SK-N-SH (cell line): ENCODE measurements around the gene CACNA1H. TPM values are rescaled to one million over a fixed set of nuclear protein-coding genes. Genes with fewer than 3 reads are reported as not detected.

Experiments used
- CTCF ChIA-PET: fragments of 300-600, 350-600 bp; formaldehyde crosslinking; extraction: SDS; loops from one replicate; lab custom pipeline; 2021; lab: Yijun Ruan, JAX
- POLR2A ChIA-PET: fragments of 350-600 bp; sonication (Branson Sonifier 250); formaldehyde crosslinking; extraction: SDS; loops from one replicate; lab custom pipeline; 2020; ENCODE audit warnings: antibody characterized with exemption, inconsistent platforms; lab: Yijun Ruan, JAX
- DNase-seq: peaks from one replicate; pipeline ENCODE4 v3.0.0; 2012
- H2AFZ ChIP-seq: fragments of 200-600 bp; sonication (generic); 2 replicates; pipeline ENCODE4 v1.8.1; 2016; ENCODE audit warnings: antibody characterized with exemption, mild to moderate bottlenecking, low read depth
- H3F3A ChIP-seq: fragments of 200-600 bp; sonication (generic); replicated peaks from 2 replicates; pipeline ENCODE3; 2016; ENCODE audit warnings: antibody characterized with exemption, mild to moderate bottlenecking; ENCODE audit not compliant: insufficient read depth
- H3K27ac ChIP-seq, 2 experiments: fragments of 200-500 bp in 1 of 2; fragments of 200-600 bp in 1 of 2; sonication (Bioruptor generic) in 1 of 2; sonication (generic), shearing (Covaris generic) in 1 of 2; 2 replicates each; pipeline versions ENCODE4 v1.5.1 to v1.6.1; 2014 to 2016; ENCODE audit warnings: low read depth in 2 of 2, inconsistent platforms in 1 of 2, low read length in 1 of 2, mild to moderate bottlenecking in 1 of 2, mixed read lengths in 1 of 2
- H3K27me3 ChIP-seq: fragments of 200-600 bp; sonication (generic), shearing (Covaris generic); 2 replicates; pipeline ENCODE4 v1.6.1; 2016; ENCODE audit warnings: mixed run types; ENCODE audit not compliant: insufficient read depth
- H3K36me3 ChIP-seq, 2 experiments: fragments of 200-500 bp in 1 of 2; fragments of 200-600 bp in 1 of 2; sonication (Bioruptor generic) in 1 of 2; sonication (generic) in 1 of 2; replicated peaks in 1 of 2; 2 replicates each; pipeline versions ENCODE3 to v1.5.1; 2014 to 2016; ENCODE audit warnings: low read length in 1 of 2, mild to moderate bottlenecking in 1 of 2; ENCODE audit not compliant: insufficient read depth in 2 of 2, control insufficient read depth in 1 of 2
- H3K4me1 ChIP-seq, 2 experiments: fragments of 200-500 bp in 1 of 2; fragments of 200-600 bp in 1 of 2; sonication (Bioruptor generic) in 1 of 2; sonication (generic), shearing (Covaris generic) in 1 of 2; 2 replicates each; pipeline versions ENCODE4 v1.5.1 to v1.6.1; 2014 to 2016; ENCODE audit warnings: low read depth in 1 of 2, low read length in 1 of 2, mixed run types in 1 of 2; ENCODE audit not compliant: insufficient read depth in 2 of 2, control insufficient read depth in 1 of 2
- H3K4me2 ChIP-seq: fragments of 200-600 bp; sonication (generic), shearing (Covaris generic); 2 replicates; pipeline ENCODE4 v1.6.1; 2017; ENCODE audit warnings: mixed run types
- H3K4me3 ChIP-seq, 2 experiments: fragments of 200-500 bp in 1 of 2; fragments of 200-600 bp in 1 of 2; sonication (Bioruptor generic) in 1 of 2; sonication (generic), shearing (Covaris generic) in 1 of 2; 2 replicates each; pipeline versions ENCODE4 v1.5.1 to v1.8.1; 2014 to 2016; ENCODE audit warnings: low read depth in 2 of 2, inconsistent platforms in 1 of 2, low read length in 1 of 2, mild to moderate bottlenecking in 1 of 2, mixed read lengths in 1 of 2, moderate library complexity in 1 of 2
- H3K79me2 ChIP-seq: fragments of 200-600 bp; sonication (generic); 2 replicates; pipeline ENCODE4 v1.8.1; 2017; ENCODE audit warnings: mild to moderate bottlenecking; ENCODE audit not compliant: insufficient read depth
- H3K9ac ChIP-seq: fragments of 200-600 bp; sonication (generic); 2 replicates; pipeline ENCODE4 v1.6.1; 2017; ENCODE audit warnings: mixed run types
- H3K9me2 ChIP-seq: fragments of 200-600 bp; sonication (generic); 2 replicates; pipeline ENCODE4 v1.6.1; 2017; ENCODE audit warnings: mixed run types
- H3K9me3 ChIP-seq: fragments of 200-600 bp; sonication (generic); 2 replicates; pipeline ENCODE4 v1.6.1; 2017; ENCODE audit warnings: mixed run types, mild to moderate bottlenecking, moderate library complexity
- H4K20me1 ChIP-seq: fragments of 200-600 bp; sonication (generic); 2 replicates; pipeline ENCODE4 v1.6.1; 2017; ENCODE audit warnings: mild to moderate bottlenecking, mixed run types; ENCODE audit not compliant: insufficient read depth
- CHD2 ChIP-seq: fragments of 150-350 bp; IDR thresholded peaks from 2 replicates; pipeline ENCODE4 v1.6.1; 2018; ENCODE audit warnings: low read length; ENCODE audit not compliant: partially characterized antibody
- ELF1 ChIP-seq: IDR thresholded peaks from 2 replicates; pipeline ENCODE4 v1.4.0; 2012
- FOSL2 ChIP-seq: IDR thresholded peaks from 2 replicates; pipeline ENCODE4 v1.4.0; 2012; ENCODE audit warnings: low read depth, mild to moderate bottlenecking, moderate library complexity, borderline replicate concordance
- FOXJ3 ChIP-seq: sonication (generic); formaldehyde crosslinking; IDR thresholded peaks from 2 replicates; pipeline ENCODE4 v1.5.1; 2020; ENCODE audit warnings: mild to moderate bottlenecking, missing genetic modification reagents
- FOXM1 ChIP-seq: IDR thresholded peaks from 2 replicates; pipeline ENCODE4 v1.4.0; 2012; ENCODE audit warnings: low read depth, mild to moderate bottlenecking
- GATA2 ChIP-seq: sonication (generic); formaldehyde crosslinking; IDR thresholded peaks from 2 replicates; pipeline ENCODE4 v1.5.0; 2020; ENCODE audit warnings: mild to moderate bottlenecking, missing genetic modification reagents
- IRF3 ChIP-seq: fragments of 150-350 bp; IDR thresholded peaks from 2 replicates; pipeline ENCODE4 v1.6.1; 2016; ENCODE audit warnings: mild to moderate bottlenecking, low read depth, low read length
- POLR2AphosphoS5 ChIP-seq: IDR thresholded peaks from 2 replicates; pipeline ENCODE4 v1.6.1; 2012; ENCODE audit warnings: low read depth, low read length
- RAD21 ChIP-seq: IDR thresholded peaks from 2 replicates; pipeline ENCODE4 v1.6.1; 2012; ENCODE audit warnings: mild to moderate bottlenecking, low read length
- RCOR1 ChIP-seq: fragments of 150-350 bp; IDR thresholded peaks from 2 replicates; pipeline ENCODE4 v1.6.1; 2017; ENCODE audit warnings: antibody characterized with exemption, low read length
- RFX5 ChIP-seq: IDR thresholded peaks from 2 replicates; pipeline ENCODE4 v1.6.1; 2012; ENCODE audit warnings: mild to moderate bottlenecking, improper control_type of control experiment, low read length
- SIN3A ChIP-seq: IDR thresholded peaks from 2 replicates; pipeline ENCODE4 v1.6.1; 2012; ENCODE audit warnings: low read depth, mild to moderate bottlenecking, low read length, moderate library complexity, borderline replicate concordance
- TEAD4 ChIP-seq: IDR thresholded peaks from 2 replicates; pipeline ENCODE4 v1.4.0; 2012; ENCODE audit warnings: mild to moderate bottlenecking, borderline replicate concordance; ENCODE audit not compliant: insufficient read depth
- YY1 ChIP-seq: IDR thresholded peaks from 2 replicates; pipeline ENCODE4 v1.4.0; 2012; ENCODE audit warnings: low read depth, mild to moderate bottlenecking
- ZBTB33 ChIP-seq: IDR thresholded peaks from 2 replicates; pipeline ENCODE4 v1.4.0; 2012; ENCODE audit warnings: low read depth, borderline replicate concordance
- WGBS: methylation state at CpG from one replicate; pipeline ENCODE4 v1.1.6; 2017; ENCODE audit warnings: low lambda C conversion rate; 5-methylcytosine and 5-hydroxymethylcytosine counted together
- polyA plus RNA-seq, 3 experiments: library from polyadenylated mRNA; depleted of rRNA; stranded (reverse); fragments of >200 nt; gene quantifications; 2 replicates each; pipeline ENCODE4 v1.2.3, GENCODE V29; 2012
- TF ChIP-seq, protein P1 (sequence below): IDR thresholded peaks from 2 replicates; pipeline ENCODE4 v1.4.0; 2012; ENCODE audit warnings: low read depth
- TF ChIP-seq, protein P2 (sequence below): IDR thresholded peaks from 2 replicates; pipeline ENCODE4 v1.6.1; 2012; ENCODE audit warnings: mild to moderate bottlenecking, low read depth, low read length, moderate library complexity
- TF ChIP-seq, protein P3 (sequence below): fragments of 200-600 bp; sonication (generic); IDR thresholded peaks from 2 replicates; pipeline ENCODE4 v1.6.1; 2017; ENCODE audit warnings: antibody characterized with exemption, mild to moderate bottlenecking, moderate library complexity

CACNA1H gene
- polyA plus RNA-seq, 1 of the 3 experiments (the other 2 are of a cell fraction): not detected

DNA sequence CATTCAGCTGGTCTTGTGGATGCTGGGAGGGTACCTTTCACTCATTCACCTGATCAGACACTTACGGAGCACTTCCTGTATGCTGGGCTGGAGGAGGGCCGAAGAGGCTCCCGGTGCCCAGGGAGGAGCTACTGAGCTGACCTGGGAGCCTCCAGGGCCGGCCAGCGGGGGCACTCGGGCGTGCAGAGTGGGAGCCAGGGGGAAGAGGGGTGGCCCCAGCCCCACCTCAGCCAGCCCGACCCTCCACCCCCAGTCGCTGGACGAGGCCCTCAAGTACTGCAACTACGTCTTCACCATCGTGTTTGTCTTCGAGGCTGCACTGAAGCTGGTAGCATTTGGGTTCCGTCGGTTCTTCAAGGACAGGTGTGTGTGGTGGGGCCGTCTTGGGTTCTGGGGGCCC is 61.8 kb downstream of the CACNA1H start:
- H3K9me2 ChIP-seq: no peaks in the 10 kb centered on the region
- H3K79me2 ChIP-seq: no peaks in the 10 kb centered on the region
- 14% methylated on average over 8 of the region's 16 CpGs for WGBS
- H3K27ac ChIP-seq: no peak overlapping the region
- H3K9me3 ChIP-seq: no peaks in the 10 kb centered on the region
- POLR2A ChIA-PET: no interaction called here
- no peak overlapping the region for H2AFZ ChIP-seq
- CTCF ChIA-PET: interaction anchor here (0.8 to 1.2 kb wide), 3 partner anchors 9 to 69 kb away, joined by 3 read pairs; no protein-coding TSS in a partner anchor
- H3K27me3 ChIP-seq: peaks cover 79% of the 10 kb centered on the region
- H3F3A ChIP-seq: no peaks in the 10 kb centered on the region
- no peaks in the 10 kb centered on the region for H4K20me1 ChIP-seq
- no peak overlapping the region for H3K4me3 ChIP-seq
- TF ChIP-seq ELF1: no peak
- no peak for TF ChIP-seq YY1
- TF ChIP-seq GATA2 (CRISPR knock-in tag): no peak
- TF ChIP-seq, protein P1, sequence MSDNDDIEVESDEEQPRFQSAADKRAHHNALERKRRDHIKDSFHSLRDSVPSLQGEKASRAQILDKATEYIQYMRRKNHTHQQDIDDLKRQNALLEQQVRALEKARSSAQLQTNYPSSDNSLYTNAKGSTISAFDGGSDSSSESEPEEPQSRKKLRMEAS: no peak
- TF ChIP-seq IRF3: no peak
- TF ChIP-seq FOXJ3 (CRISPR knock-in tag): no peak
- TF ChIP-seq, protein P2, sequence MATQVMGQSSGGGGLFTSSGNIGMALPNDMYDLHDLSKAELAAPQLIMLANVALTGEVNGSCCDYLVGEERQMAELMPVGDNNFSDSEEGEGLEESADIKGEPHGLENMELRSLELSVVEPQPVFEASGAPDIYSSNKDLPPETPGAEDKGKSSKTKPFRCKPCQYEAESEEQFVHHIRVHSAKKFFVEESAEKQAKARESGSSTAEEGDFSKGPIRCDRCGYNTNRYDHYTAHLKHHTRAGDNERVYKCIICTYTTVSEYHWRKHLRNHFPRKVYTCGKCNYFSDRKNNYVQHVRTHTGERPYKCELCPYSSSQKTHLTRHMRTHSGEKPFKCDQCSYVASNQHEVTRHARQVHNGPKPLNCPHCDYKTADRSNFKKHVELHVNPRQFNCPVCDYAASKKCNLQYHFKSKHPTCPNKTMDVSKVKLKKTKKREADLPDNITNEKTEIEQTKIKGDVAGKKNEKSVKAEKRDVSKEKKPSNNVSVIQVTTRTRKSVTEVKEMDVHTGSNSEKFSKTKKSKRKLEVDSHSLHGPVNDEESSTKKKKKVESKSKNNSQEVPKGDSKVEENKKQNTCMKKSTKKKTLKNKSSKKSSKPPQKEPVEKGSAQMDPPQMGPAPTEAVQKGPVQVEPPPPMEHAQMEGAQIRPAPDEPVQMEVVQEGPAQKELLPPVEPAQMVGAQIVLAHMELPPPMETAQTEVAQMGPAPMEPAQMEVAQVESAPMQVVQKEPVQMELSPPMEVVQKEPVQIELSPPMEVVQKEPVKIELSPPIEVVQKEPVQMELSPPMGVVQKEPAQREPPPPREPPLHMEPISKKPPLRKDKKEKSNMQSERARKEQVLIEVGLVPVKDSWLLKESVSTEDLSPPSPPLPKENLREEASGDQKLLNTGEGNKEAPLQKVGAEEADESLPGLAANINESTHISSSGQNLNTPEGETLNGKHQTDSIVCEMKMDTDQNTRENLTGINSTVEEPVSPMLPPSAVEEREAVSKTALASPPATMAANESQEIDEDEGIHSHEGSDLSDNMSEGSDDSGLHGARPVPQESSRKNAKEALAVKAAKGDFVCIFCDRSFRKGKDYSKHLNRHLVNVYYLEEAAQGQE: no peak
- no peak for TF ChIP-seq SIN3A
- TF ChIP-seq FOXM1: no peak
- TF ChIP-seq POLR2AphosphoS5: no peak
- no peak for TF ChIP-seq FOSL2
- no peak for TF ChIP-seq RAD21
- TF ChIP-seq CHD2: no peak
- TF ChIP-seq, protein P3, sequence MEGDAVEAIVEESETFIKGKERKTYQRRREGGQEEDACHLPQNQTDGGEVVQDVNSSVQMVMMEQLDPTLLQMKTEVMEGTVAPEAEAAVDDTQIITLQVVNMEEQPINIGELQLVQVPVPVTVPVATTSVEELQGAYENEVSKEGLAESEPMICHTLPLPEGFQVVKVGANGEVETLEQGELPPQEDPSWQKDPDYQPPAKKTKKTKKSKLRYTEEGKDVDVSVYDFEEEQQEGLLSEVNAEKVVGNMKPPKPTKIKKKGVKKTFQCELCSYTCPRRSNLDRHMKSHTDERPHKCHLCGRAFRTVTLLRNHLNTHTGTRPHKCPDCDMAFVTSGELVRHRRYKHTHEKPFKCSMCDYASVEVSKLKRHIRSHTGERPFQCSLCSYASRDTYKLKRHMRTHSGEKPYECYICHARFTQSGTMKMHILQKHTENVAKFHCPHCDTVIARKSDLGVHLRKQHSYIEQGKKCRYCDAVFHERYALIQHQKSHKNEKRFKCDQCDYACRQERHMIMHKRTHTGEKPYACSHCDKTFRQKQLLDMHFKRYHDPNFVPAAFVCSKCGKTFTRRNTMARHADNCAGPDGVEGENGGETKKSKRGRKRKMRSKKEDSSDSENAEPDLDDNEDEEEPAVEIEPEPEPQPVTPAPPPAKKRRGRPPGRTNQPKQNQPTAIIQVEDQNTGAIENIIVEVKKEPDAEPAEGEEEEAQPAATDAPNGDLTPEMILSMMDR: no peak
- no peak for TF ChIP-seq ZBTB33
- no peak for TF ChIP-seq TEAD4
- TF ChIP-seq RCOR1: no peak
- no peak for TF ChIP-seq RFX5
- DNase-seq: no peak
- H3K36me3 ChIP-seq: no peaks in the 10 kb centered on the region
- H3K4me2 ChIP-seq: no peak overlapping the region
- H3K9ac ChIP-seq: no peak overlapping the region
- no peaks in the 10 kb centered on the region for H3K4me1 ChIP-seq
